GM18873 (cell line): ENCODE measurements around the gene ANKDD1A.

Source experiments
- ATAC-seq: cut with Tn5 transposase; IDR thresholded peaks from one replicate; pipeline ENCODE4 v1.9.1; 2021; ENCODE audit warnings: mild to moderate bottlenecking, moderate library complexity, moderate number of reproducible peaks; ENCODE audit not compliant: unreplicated experiment, low FRiP score

Gene ANKDD1A

GRCh38 chr15:64894395-64895056 lies 17.2 kb upstream of the ANKDD1A start:
- ATAC-seq: no peak

GRCh38 chr15:64895285-64896065 lies 16.2 kb upstream of the ANKDD1A start:
- ATAC-seq: no peak

GRCh38 chr15:64896371-64897069 lies 15.2 kb upstream of the ANKDD1A start:
- no peak for ATAC-seq

- ATAC-seq: no peak
Observed at GRCh38 chr15:64897345-64897985, 14.2 kb upstream of the ANKDD1A start.

GRCh38 chr15:64898406-64898805 lies 13.3 kb upstream of the ANKDD1A start:
- ATAC-seq: no peak

GRCh38 chr15:64901141-64901540 lies 10.6 kb upstream of the ANKDD1A start:
- ATAC-seq: no peak

- ATAC-seq: no peak
Observed at GRCh38 chr15:64901914-64902313, 9.8 kb upstream of the ANKDD1A start.

- no peak for ATAC-seq
Observed at GRCh38 chr15:64902863-64903262, 8.8 kb upstream of the ANKDD1A start.

- no peak for ATAC-seq
Observed at GRCh38 chr15:64903326-64903950, 8.3 kb upstream of the ANKDD1A start.

GRCh38 chr15:64904189-64904588 lies 7.5 kb upstream of the ANKDD1A start:
- no peak for ATAC-seq

GRCh38 chr15:64905119-64905831 lies 6.4 kb upstream of the ANKDD1A start:
- ATAC-seq: no peak

GRCh38 chr15:64905941-64906340 lies 5.8 kb upstream of the ANKDD1A start:
- ATAC-seq: no peak

- no peak for ATAC-seq
Observed at GRCh38 chr15:64906402-64906801, 5.3 kb upstream of the ANKDD1A start.

- ATAC-seq: no peak
Observed at GRCh38 chr15:64907991-64908390, 3.7 kb upstream of the ANKDD1A start.

- no peak for ATAC-seq
Observed at GRCh38 chr15:64909546-64909945, 2.2 kb upstream of the ANKDD1A start.

GRCh38 chr15:64912379-64913325 lies 950 bp downstream of the ANKDD1A start:
- no peak for ATAC-seq

GRCh38 chr15:64915518-64916227 lies 4.0 kb downstream of the ANKDD1A start:
- ATAC-seq: no peak

- no peak for ATAC-seq
Observed at GRCh38 chr15:64916365-64916764, 4.7 kb downstream of the ANKDD1A start.
